ENCODE measurements around the gene NR2F1.

Gene NR2F1

DNA sequence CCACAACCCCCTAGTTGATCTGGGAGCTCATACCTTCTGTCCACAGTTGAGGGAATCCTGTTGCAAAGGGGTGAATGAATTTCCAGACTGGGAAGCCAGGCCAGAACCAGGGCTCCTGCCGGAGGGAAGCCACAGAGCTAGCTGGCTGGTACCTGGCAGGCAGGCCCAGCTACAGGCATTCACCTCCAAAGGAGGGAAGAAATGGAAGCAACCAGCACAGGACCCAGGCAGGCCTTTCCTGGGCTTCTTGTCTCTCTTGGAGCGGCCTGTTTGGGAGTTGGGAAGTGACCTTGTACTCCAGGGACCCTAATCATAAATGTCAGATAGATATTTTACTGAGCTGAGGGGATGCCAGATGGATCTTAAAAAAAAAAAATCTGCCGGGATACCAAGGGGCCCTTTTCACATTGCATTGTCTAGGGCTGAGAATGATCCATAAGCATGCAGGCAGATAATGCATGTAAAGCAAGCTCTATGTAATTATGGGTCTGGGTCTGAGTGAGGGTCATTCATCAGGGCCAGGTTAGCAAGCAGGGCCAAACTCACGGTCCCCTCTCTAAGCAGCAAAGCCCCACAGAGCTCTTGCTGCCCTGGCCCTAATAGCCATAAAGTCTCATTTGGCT, 8.4 kb downstream of the NR2F1 start:
- no peak for DNase-seq

DNA sequence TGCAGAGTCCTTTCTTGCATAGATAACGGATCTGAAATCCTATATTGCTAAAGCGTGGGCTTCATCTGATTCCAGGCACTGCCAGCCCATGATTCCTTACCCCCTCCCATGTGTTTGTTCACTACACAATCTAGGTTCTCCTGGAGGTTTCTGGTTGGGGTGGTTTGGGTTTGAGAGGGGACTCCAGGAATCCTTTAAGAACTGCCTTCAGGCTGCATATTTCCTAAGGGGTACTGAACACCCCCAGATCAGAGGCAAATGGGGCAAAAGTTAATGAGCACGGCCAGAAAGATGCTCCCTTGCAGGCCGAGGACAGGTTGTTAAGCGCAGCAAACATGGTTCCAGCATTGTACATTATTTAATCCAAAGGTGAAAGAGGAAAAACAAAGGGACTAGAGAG, 9.9 kb downstream of the NR2F1 start:
- DNase-seq: no peak

DNA sequence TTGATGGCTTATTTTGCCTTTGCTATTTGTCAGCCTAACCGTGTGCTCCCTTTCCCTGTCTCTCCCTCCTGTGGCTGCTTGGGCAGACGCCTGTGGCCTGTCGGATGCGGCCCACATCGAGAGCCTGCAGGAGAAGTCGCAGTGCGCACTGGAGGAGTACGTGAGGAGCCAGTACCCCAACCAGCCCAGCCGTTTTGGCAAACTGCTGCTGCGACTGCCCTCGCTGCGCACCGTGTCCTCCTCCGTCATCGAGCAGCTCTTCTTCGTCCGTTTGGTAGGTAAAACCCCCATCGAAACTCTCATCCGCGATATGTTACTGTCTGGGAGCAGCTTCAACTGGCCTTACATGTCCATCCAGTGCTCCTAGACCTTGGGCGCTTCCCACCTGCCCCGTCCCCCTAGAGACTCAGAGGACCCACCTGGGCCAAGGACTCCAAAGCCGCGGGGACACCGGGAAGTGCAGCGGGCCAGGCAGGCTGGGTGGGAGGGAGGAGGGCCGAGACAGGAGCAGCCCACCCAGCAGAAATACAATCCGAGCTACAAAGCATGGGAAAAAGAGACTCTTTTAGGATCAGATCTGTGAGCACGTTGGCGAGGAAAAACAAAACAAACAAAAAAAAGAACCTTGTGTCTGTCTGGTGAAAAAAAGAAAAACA, 10.6 kb downstream of the NR2F1 start:
- no peak for DNase-seq

- DNase-seq: no peak
Observed at GRCh38 chr5:93594591-93595419, 11.8 kb downstream of the NR2F1 start.

GRCh38 chr5:93595420-93596147, 12.6 kb downstream of the NR2F1 start:
- no peak for DNase-seq

DNA sequence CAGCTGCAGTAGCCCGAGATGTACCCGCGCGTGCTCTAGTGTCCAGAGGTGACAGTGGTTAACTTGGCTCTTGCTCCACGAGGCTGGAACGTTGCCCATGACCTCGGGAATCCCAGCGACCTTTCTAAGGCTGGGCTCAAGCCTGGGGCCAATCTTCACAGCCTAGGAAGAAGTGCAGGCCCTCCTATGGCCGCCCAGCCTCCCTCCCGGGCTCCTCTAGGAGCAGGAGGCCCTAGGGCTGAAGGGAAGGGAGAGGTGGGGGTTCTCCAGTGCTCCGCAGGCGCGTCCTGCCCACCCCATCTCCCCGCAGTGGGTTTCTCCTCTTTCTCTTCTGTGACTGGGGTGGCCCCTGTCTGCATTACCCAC, 13.3 kb downstream of the NR2F1 start:
- no peak for DNase-seq

DNA sequence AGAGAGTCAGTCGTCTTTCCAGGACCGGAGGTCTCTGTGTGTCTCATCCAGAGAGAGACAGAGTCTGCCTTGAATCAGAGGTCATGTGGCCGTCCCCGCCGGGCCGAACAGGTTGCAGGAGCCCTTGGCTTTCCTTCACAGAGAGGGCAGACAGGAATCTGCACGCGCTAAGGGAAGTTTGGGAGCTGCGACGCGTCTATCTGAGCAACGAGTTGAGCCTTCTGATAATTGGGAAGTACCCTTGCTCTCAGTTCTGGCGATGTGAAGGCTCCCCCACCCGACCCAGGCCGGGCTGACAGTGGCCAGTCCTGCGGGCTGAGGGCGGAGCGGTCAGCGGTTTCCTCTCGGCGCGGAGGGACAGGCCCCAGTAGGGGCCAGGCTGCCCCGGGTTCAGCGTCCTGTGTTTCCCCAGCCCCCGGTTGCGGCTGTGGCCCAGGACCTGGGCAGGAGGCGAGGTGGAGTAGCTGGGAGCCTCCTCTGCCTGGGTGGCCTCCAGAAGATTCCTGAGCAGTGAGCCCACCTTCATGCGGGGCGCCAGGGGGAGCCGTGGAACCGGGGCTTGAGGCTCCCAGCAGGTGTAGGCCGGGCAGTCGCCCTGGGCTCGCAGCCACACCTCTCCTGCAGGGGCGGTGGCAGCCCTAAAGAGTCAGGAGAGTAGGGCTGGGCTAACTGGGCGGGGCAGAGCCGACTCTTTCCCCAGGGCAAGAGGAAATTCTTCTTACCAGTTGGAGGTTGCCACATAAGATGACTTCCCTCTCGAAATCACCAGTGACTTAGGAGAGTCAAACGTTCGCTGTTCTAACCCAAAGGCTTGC, 13.9 kb downstream of the NR2F1 start:
- DNase-seq: no peak

GRCh38 chr5:93598091-93599000, 15.3 kb downstream of the NR2F1 start:
- DNase-seq: no peak

DNA sequence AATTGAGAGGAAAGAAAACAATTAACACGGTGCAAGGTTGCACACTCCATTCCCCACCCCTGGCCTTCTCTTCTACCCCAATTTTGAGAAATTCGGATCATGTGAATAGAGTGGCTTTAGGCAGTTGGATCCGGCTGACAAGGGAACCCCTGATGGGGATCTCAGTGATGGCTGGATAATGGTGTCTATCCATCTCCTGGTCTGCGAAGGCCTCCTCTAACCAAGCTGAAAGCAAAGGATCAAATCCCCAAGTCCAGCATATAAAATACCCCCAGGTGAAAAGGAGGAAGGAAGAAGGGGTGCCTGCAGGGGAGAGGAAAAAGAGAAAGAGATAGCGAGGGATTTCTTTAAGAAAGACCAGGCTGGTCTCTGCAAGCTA, 16.0 kb downstream of the NR2F1 start:
- no peak for DNase-seq

DNA sequence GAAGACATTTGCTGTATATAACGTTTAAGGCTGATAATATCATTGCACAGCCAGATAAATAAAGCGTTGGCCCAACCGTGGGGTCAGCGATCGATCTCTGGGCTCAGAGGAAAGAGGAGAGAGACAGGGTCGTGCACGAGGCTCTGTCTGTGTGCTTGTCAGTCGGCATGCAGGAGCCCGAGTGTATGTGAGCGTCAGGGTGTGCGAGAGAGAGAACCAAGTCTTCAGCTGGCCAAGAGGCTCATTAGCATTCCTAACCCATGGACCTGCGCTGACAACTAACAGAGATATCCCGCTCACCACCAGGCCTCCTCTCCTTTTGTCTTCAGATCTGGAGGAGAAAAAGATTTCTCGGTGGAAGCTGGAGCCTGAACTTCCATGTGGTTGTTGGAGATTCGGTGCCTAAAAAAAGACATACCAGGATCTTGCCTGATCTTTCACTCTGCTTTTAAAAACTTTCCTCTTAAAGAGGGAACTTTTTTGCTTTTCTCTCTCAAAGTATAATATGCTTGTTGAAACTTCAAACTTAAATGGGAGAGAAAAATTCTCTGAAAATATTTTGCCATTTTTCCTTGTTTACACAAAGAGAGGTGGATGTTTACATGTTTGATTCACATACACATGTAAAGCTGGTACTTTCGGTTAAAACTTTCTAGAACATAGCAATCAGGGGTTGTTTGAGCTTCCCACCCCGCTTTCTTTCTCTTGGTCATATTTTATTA, 16.5 kb downstream of the NR2F1 start:
- no peak for DNase-seq

GRCh38 chr5:93600409-93601070, 17.5 kb downstream of the NR2F1 start:
- no peak for DNase-seq

- no peak for DNase-seq
Observed at GRCh38 chr5:93601071-93601801, 18.2 kb downstream of the NR2F1 start.

DNA sequence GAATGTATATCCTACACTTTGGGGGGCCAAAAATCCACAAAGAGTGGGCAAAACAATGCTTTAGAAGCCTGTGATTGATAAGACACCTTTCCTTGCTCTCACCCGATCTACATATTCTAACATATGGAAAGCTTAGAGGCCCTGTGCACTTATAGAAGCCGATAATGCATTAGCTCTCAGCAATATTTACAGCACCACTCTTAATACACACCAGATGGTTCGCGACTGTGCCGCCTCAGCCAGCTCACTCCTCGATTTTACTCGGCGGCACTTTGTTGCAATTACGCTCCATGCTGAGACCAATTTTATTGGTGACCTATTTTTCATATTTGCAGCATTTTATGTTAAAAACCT, 18.8 kb downstream of the NR2F1 start:
- DNase-seq: no peak

- DNase-seq: peak; percentile 40
Observed at GRCh38 chr5:93602241-93603077, 19.4 kb downstream of the NR2F1 start.

DNA sequence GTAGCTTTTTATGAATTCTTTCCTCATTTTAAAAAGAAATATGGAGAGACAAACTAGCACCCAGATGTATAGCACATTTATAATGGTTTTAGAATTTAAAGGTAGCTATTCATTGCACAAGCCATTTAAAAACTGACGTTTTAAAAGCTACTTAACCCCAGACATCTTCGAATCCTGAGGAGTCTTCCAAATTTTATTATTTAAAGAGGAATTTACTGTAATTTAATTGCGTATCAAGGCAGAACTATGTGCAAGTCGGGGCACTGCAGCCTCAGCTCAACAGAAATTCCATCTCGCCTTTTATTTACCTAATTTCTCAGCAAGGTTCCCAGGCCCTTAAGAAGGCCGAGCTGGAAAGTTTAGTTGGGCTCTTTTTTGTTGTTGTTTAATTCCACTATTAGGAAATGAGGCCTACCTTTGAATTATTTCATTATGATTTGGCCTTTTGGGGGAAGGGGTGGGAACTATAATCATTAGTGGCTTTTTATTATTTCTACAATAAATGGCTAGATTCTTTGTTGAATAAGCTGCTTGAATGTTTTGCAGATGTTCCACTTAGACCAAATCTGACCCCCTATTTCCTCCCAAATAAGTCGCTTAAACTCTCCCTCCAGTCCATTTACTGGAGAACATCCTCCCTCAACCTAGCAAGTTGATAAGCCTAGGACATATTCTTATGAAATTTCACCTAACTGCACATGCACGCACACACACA, 20.2 kb downstream of the NR2F1 start:
- DNase-seq: no peak

DNA sequence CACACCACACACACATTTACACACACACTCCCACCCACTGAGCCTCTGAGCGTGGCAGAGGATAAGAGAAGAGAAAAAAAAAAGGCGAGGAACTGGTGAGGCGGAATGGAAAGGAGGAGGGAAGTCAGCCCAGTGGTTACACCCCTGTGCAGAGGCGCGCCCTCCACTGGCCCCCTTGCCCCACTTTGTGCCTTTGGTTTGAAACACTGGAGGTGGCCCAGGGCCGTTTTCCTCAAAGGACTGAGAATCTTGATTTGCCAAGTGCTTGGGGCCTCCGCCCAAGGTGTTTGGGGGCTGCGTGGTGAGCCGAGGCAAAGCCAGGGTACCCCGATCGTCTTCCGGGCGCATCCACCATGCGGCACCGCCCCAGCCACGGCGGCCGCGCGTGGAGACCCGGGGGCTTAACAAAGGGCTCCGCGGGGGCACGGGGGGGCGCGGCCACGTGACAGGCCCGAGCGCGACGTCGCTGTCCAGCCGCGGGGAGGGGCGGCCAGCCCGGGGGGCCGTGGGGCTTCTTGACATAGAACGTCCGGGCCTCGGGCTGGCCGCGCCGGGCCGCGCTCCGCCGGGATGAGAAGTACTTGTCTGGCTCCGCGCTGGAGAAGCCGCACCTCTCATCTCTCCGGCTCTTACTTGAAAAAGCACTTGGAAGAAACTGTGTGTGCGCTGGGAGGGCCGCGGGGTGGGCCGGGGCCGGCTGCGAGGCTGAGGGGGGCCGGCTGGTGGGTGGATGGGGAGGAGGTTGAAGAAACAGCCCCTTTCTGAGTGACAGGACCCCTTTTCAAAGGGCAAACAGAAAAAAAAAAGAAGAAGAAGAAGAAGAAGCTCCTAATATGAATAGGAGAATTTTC, 21.0 kb downstream of the NR2F1 start:
- DNase-seq: no peak

All from NCI-H1105 (cell line).